HG03354 (cell line): Measurements from ENCODE around the gene NECTIN2.
"Not testable (repeated sequence)": the region's sequence is repeated elsewhere in the genome, so short reads cannot be mapped to it uniquely, and the experiment has no call there.

Experiments
- ATAC-seq: cut with Tn5 transposase; IDR thresholded peaks from one replicate; pipeline ENCODE4 v1.9.1; 2021; ENCODE audit warnings: mild to moderate bottlenecking; ENCODE audit not compliant: unreplicated experiment, poor library complexity, severe bottlenecking

The NECTIN2 gene

GRCh38 chr19:44814517-44814916, 31.6 kb upstream of the NECTIN2 start:
- no peak for ATAC-seq

DNA sequence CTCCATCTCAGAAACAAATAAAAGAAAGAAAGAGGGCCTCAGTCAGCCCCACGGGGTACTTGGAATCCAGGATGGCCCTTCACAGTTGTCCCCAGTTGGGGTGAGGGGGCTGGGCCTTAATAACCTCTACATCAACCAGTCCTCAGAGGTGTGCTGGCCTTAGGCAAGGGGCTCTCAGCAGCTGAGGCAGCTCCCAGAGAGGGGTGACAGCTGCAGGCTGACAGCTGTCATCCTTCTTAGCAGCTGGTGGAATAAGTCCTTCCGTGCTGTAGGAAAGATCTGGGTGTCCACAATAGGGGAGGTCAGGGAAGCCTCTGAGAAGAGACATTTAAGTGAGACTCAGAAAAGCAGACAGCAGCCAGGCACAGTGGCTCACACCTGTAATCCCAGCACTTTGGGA, 29.8 kb upstream of the NECTIN2 start:
- no peak for ATAC-seq

GRCh38 chr19:44817725-44818465, 28.2 kb upstream of the NECTIN2 start:
- no peak for ATAC-seq

DNA sequence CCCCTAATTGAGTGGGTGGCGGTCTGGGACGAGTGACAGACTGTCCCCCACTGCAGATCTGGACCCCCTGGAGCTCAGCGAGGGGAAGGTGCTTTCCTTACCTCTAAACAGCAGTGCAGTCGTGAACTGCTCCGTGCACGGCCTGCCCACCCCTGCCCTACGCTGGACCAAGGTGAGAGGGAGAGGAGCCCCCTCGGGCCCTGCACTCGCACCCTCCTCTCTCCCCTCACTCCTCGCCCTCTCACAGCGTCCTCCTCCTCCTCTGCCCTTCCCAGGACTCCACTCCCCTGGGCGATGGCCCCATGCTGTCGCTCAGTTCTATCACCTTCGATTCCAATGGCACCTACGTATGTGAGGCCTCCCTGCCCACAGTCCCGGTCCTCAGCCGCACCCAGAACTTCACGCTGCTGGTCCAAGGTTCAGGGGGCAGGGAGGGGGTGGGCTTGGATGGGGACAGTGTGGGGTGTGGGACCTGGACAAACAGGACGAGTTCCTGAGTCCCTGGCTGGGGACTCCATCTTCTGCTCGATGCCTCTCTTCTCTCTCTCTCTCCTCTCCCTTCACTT, 27.5 kb upstream of the NECTIN2 start:
- no peak for ATAC-seq

DNA sequence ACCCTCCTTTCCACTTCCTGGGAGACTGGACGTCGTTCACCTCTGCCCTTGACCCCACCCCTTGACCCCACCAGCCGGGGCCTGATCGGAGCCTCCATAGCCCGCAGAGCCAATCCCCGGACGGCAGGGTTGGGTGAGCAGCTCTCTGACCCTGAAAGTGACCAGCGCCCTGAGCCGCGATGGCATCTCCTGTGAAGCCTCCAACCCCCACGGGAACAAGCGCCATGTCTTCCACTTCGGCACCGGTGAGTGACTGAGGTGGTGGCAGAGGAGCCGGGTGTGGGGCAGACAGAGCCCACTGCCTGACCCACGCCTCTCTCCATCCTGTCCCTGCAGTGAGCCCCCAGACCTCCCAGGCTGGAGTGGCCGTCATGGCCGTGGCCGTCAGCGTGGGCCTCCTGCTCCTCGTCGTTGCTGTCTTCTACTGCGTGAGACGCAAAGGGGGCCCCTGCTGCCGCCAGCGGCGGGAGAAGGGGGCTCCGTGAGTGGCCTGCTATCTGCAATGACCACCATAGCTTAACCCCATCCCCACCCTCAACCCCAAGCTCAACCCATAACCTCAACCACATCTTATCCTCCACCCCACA, 26.8 kb upstream of the NECTIN2 start:
- ATAC-seq, result no peak

DNA sequence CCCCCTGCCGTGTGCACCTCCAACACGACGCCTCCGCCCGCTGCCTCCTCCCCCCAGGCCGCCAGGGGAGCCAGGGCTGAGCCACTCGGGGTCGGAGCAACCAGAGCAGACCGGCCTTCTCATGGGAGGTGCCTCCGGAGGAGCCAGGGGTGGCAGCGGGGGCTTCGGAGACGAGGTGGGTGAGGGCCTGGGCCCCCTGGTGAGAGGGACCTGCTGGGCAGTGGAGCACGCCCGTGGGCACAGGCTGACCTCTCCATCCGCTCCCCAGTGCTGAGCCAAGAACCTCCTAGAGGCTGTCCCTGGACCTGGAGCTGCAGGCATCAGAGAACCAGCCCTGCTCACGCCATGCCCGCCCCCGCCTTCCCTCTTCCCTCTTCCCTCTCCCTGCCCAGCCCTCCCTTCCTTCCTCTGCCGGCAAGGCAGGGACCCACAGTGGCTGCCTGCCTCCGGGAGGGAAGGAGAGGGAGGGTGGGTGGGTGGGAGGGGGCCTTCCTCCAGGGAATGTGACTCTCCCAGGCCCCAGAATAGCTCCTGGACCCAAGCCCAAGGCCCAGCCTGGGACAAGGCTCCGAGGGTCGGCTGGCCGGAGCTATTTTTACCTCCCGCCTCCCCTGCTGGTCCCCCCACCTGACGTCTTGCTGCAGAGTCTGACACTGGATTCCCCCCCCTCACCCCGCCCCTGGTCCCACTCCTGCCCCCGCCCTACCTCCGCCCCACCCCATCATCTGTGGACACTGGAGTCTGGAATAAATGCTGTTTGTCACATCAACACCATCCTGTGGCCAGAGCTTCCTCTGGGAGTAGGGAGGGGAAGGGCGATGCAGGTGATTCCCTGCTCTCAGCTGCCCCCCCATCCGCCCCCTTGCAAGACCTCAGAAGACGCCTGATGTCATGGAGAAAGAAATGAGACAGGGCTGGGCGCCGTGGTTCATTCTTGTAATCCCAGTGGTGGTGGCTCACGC, 25.2 kb upstream of the NECTIN2 start:
- ATAC-seq, result no peak

DNA sequence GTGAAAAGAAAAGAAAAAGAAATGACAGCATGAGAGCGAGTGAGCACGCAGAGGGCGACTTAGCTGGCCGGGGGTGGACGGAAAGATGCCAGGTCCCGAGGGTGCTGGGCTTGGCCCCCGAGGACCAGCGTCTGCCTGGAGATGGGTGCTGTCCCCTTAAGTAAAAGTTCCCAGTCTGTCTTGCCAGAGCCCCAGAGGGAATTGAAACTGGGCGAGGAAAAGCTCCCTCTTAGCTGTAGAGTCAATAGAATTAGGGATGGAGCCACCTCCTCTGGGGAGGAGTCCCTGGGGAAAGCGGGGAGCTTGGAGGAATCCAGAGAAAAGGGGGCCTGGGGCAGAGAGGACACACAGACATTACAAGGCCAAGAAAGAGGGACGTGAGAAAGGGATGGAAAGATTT, 23.9 kb upstream of the NECTIN2 start:
- no peak for ATAC-seq

DNA sequence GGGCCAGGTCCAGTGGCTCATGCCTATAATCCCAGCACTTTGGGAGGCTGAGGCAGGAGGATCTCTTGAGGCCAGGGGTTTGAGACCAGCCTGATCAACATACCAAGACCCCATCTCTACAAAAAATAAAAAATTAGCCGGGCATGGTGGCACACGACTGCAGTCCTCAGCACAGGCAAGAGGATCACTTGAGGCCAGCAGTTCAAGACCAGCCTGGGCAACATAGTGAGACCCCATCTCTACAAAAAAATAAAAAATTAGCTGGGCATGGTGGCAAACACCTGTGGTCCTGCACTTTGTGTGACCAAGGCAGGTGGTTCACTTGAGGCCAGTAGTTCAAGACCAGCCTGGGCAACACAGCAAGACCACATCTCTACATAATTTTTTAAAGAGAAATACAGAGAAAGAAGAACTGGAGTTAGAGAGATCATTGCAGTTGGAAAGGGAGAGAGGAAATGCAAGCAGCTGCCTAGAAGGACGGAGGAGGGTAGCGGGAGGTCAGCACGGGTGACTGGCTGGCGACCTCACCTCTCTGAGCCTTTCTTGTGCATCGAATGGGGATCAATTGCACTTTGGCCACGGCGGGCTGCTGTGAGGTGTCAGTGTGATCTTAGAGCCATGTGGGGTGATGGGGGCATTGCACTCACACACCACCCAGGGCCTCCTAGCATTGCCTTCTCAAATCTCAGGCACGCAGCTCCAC, 23.3 kb upstream of the NECTIN2 start:
- no peak for ATAC-seq

- ATAC-seq, result no peak
Measured at GRCh38 chr19:44823373-44823698, 22.8 kb upstream of the NECTIN2 start.

GRCh38 chr19:44824761-44825160, 21.3 kb upstream of the NECTIN2 start:
- ATAC-seq, result no peak

GRCh38 chr19:44832875-44833274, 13.2 kb upstream of the NECTIN2 start:
- ATAC-seq, result not testable (repeated sequence)

DNA sequence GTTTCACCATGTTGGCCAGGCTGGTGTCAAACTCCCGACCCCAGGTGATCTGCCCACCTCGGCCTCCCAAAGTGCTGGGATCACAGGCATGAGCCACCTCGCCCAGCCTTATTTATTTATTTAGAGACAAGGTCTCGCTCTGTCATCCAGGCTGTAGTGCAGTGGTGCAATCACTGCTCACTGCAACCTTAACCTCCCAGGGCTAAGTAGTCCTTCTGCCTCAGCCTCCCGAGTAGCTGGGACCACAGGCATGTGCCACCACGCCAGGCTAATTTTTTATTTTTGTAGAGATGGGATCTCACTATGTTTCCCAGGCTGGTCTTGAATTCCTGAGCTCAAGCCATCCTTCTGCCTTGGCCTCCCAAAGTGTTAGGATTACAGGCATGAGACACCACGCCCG, 11.7 kb upstream of the NECTIN2 start:
- not testable (repeated sequence) for ATAC-seq

GRCh38 chr19:44839276-44839675, 6.8 kb upstream of the NECTIN2 start:
- ATAC-seq, result no peak

DNA sequence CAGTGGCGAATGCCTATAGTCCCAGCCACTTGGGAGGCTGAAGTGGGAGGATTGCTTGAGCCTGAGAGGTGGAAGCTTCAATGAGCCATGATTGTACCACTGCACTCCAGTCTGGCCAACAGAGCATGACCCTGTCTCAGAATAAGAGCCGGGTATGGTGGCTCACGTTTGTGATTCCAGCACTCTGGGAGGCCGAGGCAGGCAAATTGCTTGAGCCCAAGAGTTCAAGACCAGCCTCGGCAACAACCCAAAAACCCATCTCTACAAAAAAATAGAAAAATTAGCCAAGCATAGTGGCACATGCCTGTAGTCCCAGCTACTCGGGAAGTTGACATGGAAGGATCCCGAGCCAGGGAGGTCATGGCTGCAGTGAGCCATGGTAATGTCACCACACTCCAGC, 5.3 kb upstream of the NECTIN2 start:
- no peak for ATAC-seq

DNA sequence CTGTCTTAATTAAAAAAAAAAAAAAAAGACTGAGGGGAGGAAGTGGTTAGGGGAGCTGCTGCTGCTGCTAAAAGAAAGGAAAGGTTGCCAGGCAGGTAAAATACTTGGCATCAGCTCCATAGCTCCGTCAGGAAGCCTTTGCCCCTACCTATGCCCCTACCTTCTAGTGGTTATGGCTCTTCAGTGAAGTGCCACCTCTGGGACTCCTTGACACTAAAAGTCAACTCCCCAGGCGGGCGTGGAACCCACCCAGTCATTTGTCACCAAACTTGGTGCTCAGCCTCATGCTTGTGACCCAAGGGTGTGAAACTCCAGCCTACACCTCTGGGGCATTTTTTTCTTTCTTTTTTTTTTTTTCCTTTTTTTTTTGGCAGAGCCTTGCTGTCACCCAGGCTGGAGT, 4.9 kb upstream of the NECTIN2 start:
- ATAC-seq, result no peak

- no peak for ATAC-seq
Measured at GRCh38 chr19:44845286-44845611, 848 bp upstream of the NECTIN2 start.

DNA sequence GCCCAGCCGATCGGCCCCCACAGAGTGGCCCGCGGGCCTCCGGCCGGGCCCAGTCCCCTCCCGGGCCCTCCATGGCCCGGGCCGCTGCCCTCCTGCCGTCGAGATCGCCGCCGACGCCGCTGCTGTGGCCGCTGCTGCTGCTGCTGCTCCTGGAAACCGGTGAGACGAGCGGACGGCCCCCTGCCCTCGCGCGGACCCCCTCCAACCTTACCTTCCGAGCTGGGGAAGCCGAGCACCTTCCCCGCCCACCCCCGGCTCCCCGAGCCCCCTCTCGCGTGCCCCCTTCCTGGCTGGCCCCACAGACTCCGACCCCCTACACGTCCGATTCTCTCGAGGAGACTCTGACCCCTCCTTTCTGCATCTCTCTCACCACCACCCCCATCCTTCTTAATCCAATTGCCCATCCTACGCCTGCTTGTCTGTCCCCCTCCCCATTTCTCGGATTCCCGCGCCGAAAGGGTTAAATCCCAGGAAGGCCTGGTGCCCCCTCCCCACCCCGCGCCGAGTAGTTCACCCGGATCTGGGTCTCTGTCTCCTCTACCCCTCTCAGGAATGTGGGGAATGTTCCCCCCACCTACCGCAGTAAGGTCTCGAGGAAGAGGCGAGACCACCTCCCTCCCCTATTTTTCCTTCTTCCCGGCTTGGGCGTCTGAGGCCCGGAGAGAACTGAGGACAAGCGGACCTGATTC, 502 bp downstream of the NECTIN2 start:
- no peak for ATAC-seq

DNA sequence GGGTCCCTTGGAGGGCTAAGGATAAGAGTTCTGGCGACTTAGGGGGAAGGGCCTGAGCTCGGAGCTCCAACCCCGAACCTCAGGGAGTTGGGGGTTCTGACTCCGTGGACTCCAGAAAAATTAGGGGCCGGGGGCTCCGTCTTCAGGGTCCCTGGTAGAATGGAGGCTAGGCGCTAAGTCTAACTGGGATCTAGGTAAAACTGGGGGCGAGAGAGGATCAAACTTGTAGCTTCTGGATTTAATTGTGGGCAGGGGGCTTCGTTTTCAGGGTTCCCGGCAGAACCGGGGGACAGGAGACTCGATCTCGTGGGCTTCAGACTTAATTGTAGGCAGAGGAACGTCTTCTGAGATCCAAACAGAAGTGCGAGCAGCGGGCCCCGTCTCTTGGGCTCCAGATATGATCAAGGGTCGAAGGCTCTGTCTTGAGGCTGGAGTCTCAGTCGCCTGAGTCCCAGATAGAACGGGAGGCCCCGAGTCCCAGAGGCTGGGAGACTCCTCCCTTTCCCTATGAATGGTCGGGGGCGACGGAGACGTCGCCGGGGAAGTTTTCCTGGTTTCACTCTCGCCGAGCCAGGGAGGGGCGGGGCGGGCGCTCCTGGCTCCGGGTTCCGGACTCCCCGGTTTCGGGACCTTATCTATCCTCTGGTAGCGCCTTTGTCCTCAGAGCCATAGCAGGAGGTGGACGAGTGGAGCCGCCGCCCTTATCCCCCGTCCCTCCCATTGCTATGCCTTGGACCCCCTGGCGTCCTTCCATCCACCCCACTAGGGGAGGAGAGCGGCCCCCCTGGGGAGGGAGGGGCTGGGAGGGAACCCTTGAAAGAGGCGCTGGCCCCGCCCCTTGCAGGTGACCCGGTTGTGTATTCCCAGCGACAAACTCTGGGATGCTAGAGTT, 1.3 kb downstream of the NECTIN2 start:
- ATAC-seq, result no peak
